ENCODE results near the gene KASH5. TPM values are rescaled to one million over a fixed set of nuclear protein-coding genes. Genes with fewer than 3 reads are reported as not detected.

Gene KASH5
- total and polyA plus RNA-seq, 4 experiments from 2014 or later, result 0.23 to 0.69 TPM; not detected in 2

GRCh38 chr19:49362048-49362928 lies 25.8 kb upstream of the KASH5 start, which contains the start of gene TEAD2:
TSS of gene TEAD2 (minus strand) at chr19:49362416. CDS start at chr19:49360075, 2,341 bp downstream.
- Histone ChIP-seq H3K27me3 (ENCODE audit: insufficient read depth, low read length) (peaks cover 19% of the 10 kb centered on the region), H3K9me3 (ENCODE audit: control insufficient read depth in 1 of 2, low read length in 2 of 2) (no peaks in the 10 kb centered on the region), H3K27ac (ENCODE audit: low read depth, low read length) (no peak within 1 kb of the TSS), H3K36me3 (ENCODE audit: insufficient read depth, low read length) (no peaks in the 10 kb centered on the region), H3K4me3 (ENCODE audit: low read length in 2 of 2) (peak within 1 kb of the TSS; percentile 19 to 47), H3K4me1 (ENCODE audit: insufficient read depth, low read length) (peaks cover 29% of the 10 kb centered on the region)
- Mint-ChIP-seq H3K27me3 (peaks cover 12 to 15% of the 10 kb centered on the region in 2 donors), H3K27ac (peak within 1 kb of the TSS in 2 of 7 donors; percentile 36 to 60), H3K4me1 (peaks cover 4 to 10% (median 9%) of the 10 kb centered on the region in 4 donors), H3K9me3 (peaks cover 0 to 2% (median 0%) of the 10 kb centered on the region in 8 donors), H3K36me3 (no peaks in the 10 kb centered on the region), H3K4me3 (peak within 1 kb of the TSS; percentile 38 to 75 (median 64))
- intact Hi-C loops (cut with micrococcal nuclease), result loop anchor here (2.0 kb wide), 2 partner anchors 27 kb away; partner anchors contain the start of genes CD37 and KASH5
- CTCF ChIA-PET (ENCODE audit: partially characterized antibody), result interaction anchor here (1.6 kb wide), 1 partner anchor 110 kb away, joined by 3 read pairs; no protein-coding TSS in a partner anchor
- POLR2A ChIA-PET (ENCODE audit: partially characterized antibody), result interaction anchor here (1.3 kb wide), 1 partner anchor 27 kb away, joined by 3 read pairs; the partner anchor contains the start of gene CD37
- DNase-seq, result peak in 3 of 5 donors; percentile 20 to 26 (median 23)

- Mint-ChIP-seq H3K27ac (no peak overlapping the region), H3K9me3 (peaks cover 0 to 2% (median 0%) of the 10 kb centered on the region in 8 donors), H3K4me1 (peaks cover 4 to 10% (median 8%) of the 10 kb centered on the region in 4 donors), H3K27me3 (peaks cover 12 to 13% of the 10 kb centered on the region in 2 donors), H3K4me3 (no peak overlapping the region), H3K36me3 (no peaks in the 10 kb centered on the region)
- Histone ChIP-seq H3K27ac (ENCODE audit: low read depth, low read length) (no peak overlapping the region), H3K4me1 (ENCODE audit: insufficient read depth, low read length) (peaks cover 29% of the 10 kb centered on the region), H3K9me3 (ENCODE audit: control insufficient read depth in 1 of 2, low read length in 2 of 2) (no peaks in the 10 kb centered on the region), H3K27me3 (ENCODE audit: insufficient read depth, low read length) (peaks cover 19% of the 10 kb centered on the region), H3K36me3 (ENCODE audit: insufficient read depth, low read length) (no peaks in the 10 kb centered on the region), H3K4me3 (ENCODE audit: low read length in 2 of 2) (peak overlapping the region; percentile 3 to 47)
- ChIA-PET POLR2A (ENCODE audit: partially characterized antibody) (interaction anchor here (0.8 to 1.3 kb wide), 2 partner anchors 27 to 30 kb away, joined by 3 read pairs; partner anchors contain the start of gene CD37), CTCF (ENCODE audit: partially characterized antibody) (interaction anchor here (1.6 kb wide), 1 partner anchor 109 kb away, joined by 3 read pairs; no protein-coding TSS in a partner anchor)
- intact Hi-C loops (cut with micrococcal nuclease), result loop anchor here (1.0 to 2.0 kb wide), 3 partner anchors 26 to 80 kb away; partner anchors contain the start of genes CD37 and KASH5
- peak in 4 of 5 donors; percentile 12 to 28 (median 22) for DNase-seq
Observed at GRCh38 chr19:49362929-49363267, 25.2 kb upstream of the KASH5 start.

- Histone ChIP-seq H3K27ac (ENCODE audit: low read depth, low read length) (no peak within 1 kb of the TSS), H3K4me3 (ENCODE audit: low read length in 2 of 2) (peak within 1 kb of the TSS; percentile 30 to 47), H3K36me3 (ENCODE audit: insufficient read depth, low read length) (no peaks in the 10 kb centered on the region), H3K9me3 (ENCODE audit: control insufficient read depth in 1 of 2, low read length in 2 of 2) (no peaks in the 10 kb centered on the region), H3K27me3 (ENCODE audit: insufficient read depth, low read length) (peaks cover 19% of the 10 kb centered on the region), H3K4me1 (ENCODE audit: insufficient read depth, low read length) (peaks cover 29% of the 10 kb centered on the region)
- H3K27ac Mint-ChIP-seq, result no peak within 1 kb of the TSS
- H3K4me1 Mint-ChIP-seq, result peaks cover 4 to 10% (median 8%) of the 10 kb centered on the region in 4 donors
- DNase-seq, result peak; percentile 60 to 74 (median 62)
- peak within 1 kb of the TSS in 1 of 8 donors; percentile 50 for H3K4me3 Mint-ChIP-seq
- H3K36me3 Mint-ChIP-seq, result no peaks in the 10 kb centered on the region
- intact Hi-C loops (cut with micrococcal nuclease), result loop anchor here (1.0 to 2.0 kb wide), 3 partner anchors 25 to 80 kb away; partner anchors contain the start of genes CD37 and KASH5
- H3K9me3 Mint-ChIP-seq, result peaks cover 0 to 2% (median 0%) of the 10 kb centered on the region in 8 donors
- POLR2A ChIA-PET (ENCODE audit: partially characterized antibody), result interaction anchor here (0.8 to 1.3 kb wide), 2 partner anchors 28 to 31 kb away, joined by 3 read pairs; partner anchors contain the start of gene CD37
- CTCF ChIA-PET (ENCODE audit: partially characterized antibody), result interaction anchor here (1.6 kb wide), 1 partner anchor 109 kb away, joined by 3 read pairs; no protein-coding TSS in a partner anchor
- H3K27me3 Mint-ChIP-seq, result peaks cover 12 to 13% of the 10 kb centered on the region in 2 donors
Observed at GRCh38 chr19:49363268-49364082, 24.6 kb upstream of the KASH5 start, which contains the start of gene DKKL1. TSS of gene DKKL1 (plus strand) at chr19:49363877. CDS start at chr19:49363999, 122 bp downstream.

GRCh38 chr19:49364083-49364737 lies 23.8 kb upstream of the KASH5 start:
- peaks cover 4 to 10% (median 8%) of the 10 kb centered on the region in 4 donors for H3K4me1 Mint-ChIP-seq
- H3K4me3 ChIP-seq (ENCODE audit: low read length in 2 of 2), result no peak overlapping the region
- no peak overlapping the region for H3K27ac ChIP-seq (ENCODE audit: low read depth, low read length)
- DNase-seq, result no peak
- ChIA-PET POLR2A (ENCODE audit: partially characterized antibody) (no interaction called here), CTCF (ENCODE audit: partially characterized antibody) (no interaction called here)
- H3K36me3 Mint-ChIP-seq, result no peaks in the 10 kb centered on the region
- no peak overlapping the region for H3K4me3 Mint-ChIP-seq
- peaks cover 0 to 8% (median 5%) of the 10 kb centered on the region in 8 donors for H3K9me3 Mint-ChIP-seq
- peaks cover 19% of the 10 kb centered on the region for H3K27me3 ChIP-seq (ENCODE audit: insufficient read depth, low read length)
- H3K9me3 ChIP-seq (ENCODE audit: control insufficient read depth in 1 of 2, low read length in 2 of 2), result peaks cover 0 to 2% of the 10 kb centered on the region in 2 donors
- peaks cover 29% of the 10 kb centered on the region for H3K4me1 ChIP-seq (ENCODE audit: insufficient read depth, low read length)
- intact Hi-C loops (cut with micrococcal nuclease), result no loop called here
- H3K27ac Mint-ChIP-seq, result no peak overlapping the region
- peaks cover 12 to 13% of the 10 kb centered on the region in 2 donors for H3K27me3 Mint-ChIP-seq
- H3K36me3 ChIP-seq (ENCODE audit: insufficient read depth, low read length), result no peaks in the 10 kb centered on the region

- no peaks in the 10 kb centered on the region for H3K36me3 Mint-ChIP-seq
- Histone ChIP-seq H3K4me1 (ENCODE audit: insufficient read depth, low read length) (peaks cover 29% of the 10 kb centered on the region), H3K27ac (ENCODE audit: low read depth, low read length) (no peak overlapping the region), H3K27me3 (ENCODE audit: insufficient read depth, low read length) (peaks cover 19% of the 10 kb centered on the region), H3K36me3 (ENCODE audit: insufficient read depth, low read length) (no peaks in the 10 kb centered on the region), H3K9me3 (ENCODE audit: control insufficient read depth in 1 of 2, low read length in 2 of 2) (peaks cover 0 to 6% of the 10 kb centered on the region in 2 donors), H3K4me3 (ENCODE audit: low read length in 2 of 2) (no peak overlapping the region)
- POLR2A ChIA-PET (ENCODE audit: partially characterized antibody), result no interaction called here
- H3K27ac Mint-ChIP-seq, result no peak overlapping the region
- CTCF ChIA-PET (ENCODE audit: partially characterized antibody), result interaction anchor here (0.7 kb wide), 1 partner anchor 50 kb away, joined by 3 read pairs; no protein-coding TSS in a partner anchor
- intact Hi-C loops (cut with micrococcal nuclease), result no loop called here
- peaks cover 0 to 9% (median 2%) of the 10 kb centered on the region in 4 donors for H3K4me1 Mint-ChIP-seq
- no peak for DNase-seq
- H3K27me3 Mint-ChIP-seq, result peaks cover 13 to 14% of the 10 kb centered on the region in 2 donors
- H3K4me3 Mint-ChIP-seq, result no peak overlapping the region
- H3K9me3 Mint-ChIP-seq, result peaks cover 0 to 14% (median 6%) of the 10 kb centered on the region in 8 donors
Observed at GRCh38 chr19:49366110-49366509, 21.9 kb upstream of the KASH5 start.

- H3K4me1 ChIP-seq (ENCODE audit: insufficient read depth, low read length), result peaks cover 6% of the 10 kb centered on the region
- DNase-seq, result no peak
- H3K36me3 Mint-ChIP-seq, result no peaks in the 10 kb centered on the region
- H3K27me3 ChIP-seq (ENCODE audit: insufficient read depth, low read length), result peaks cover 12% of the 10 kb centered on the region
- peaks cover 0 to 14% (median 6%) of the 10 kb centered on the region in 8 donors for H3K9me3 Mint-ChIP-seq
- no peak overlapping the region for H3K27ac ChIP-seq (ENCODE audit: low read depth, low read length)
- peaks cover 0 to 2% (median 0%) of the 10 kb centered on the region in 4 donors for H3K4me1 Mint-ChIP-seq
- CTCF ChIA-PET (ENCODE audit: partially characterized antibody), result no interaction called here
- H3K36me3 ChIP-seq (ENCODE audit: insufficient read depth, low read length), result no peaks in the 10 kb centered on the region
- peaks cover 9% of the 10 kb centered on the region in 2 donors for H3K27me3 Mint-ChIP-seq
- POLR2A ChIA-PET (ENCODE audit: partially characterized antibody), result interaction anchor here (0.6 kb wide), 1 partner anchor 195 kb away, joined by 3 read pairs; no protein-coding TSS in a partner anchor
- intact Hi-C loops (cut with micrococcal nuclease), result no loop called here
- no peak overlapping the region for H3K4me3 Mint-ChIP-seq
- peaks cover 0 to 6% of the 10 kb centered on the region in 2 donors for H3K9me3 ChIP-seq (ENCODE audit: control insufficient read depth in 1 of 2, low read length in 2 of 2)
- no peak overlapping the region for H3K27ac Mint-ChIP-seq
- no peak overlapping the region for H3K4me3 ChIP-seq (ENCODE audit: low read length in 2 of 2)
Observed at GRCh38 chr19:49368711-49369358, 19.2 kb upstream of the KASH5 start.

Measured in CD4-positive, alpha-beta memory T cell (primary cell).